DOHH2 (cell line): ENCODE data around the gene COL8A1.

Experiments used
- CTCF ChIP-seq: fragments of 200-600 bp; sonication (generic); IDR thresholded peaks from one replicate; pipeline ENCODE4 v1.5.1; 2014; ENCODE audit warnings: antibody characterized with exemption, mild to moderate bottlenecking, low read depth, low read length; ENCODE audit not compliant: poor library complexity, severe bottlenecking
- EZH2phosphoT487 ChIP-seq: fragments of 200-600 bp; sonication (generic); IDR thresholded peaks from 2 replicates; pipeline ENCODE4 v1.6.1; 2017; ENCODE audit warnings: borderline replicate concordance, mild to moderate bottlenecking, antibody characterized with exemption, low read length, moderate library complexity, mixed read lengths

- TF ChIP-seq CTCF (no peak), EZH2phosphoT487 (no peak)
Observed at GRCh38 chr3:99690761-99691369, 52.5 kb downstream of the COL8A1 start.
